Uterus (tissue), 4 donors: ENCODE measurements around the gene SPRYD7. TPM values are rescaled to one million over a fixed set of nuclear protein-coding genes. Genes with fewer than 3 reads are reported as not detected.

Experiments
- DNase-seq, 2 donors: peaks; one replicate each; pipeline ENCODE4 v3.0.0-alpha.2; 2019 to 2020
- H3K27ac ChIP-seq, 2 donors: fragments of 200-600 bp; sonication (generic); 1 replicate in 1 of 2; 2 replicates in 1 of 2; pipeline ENCODE4 v1.5.1; 2016 to 2018
- H3K27me3 ChIP-seq, 2 donors: fragments of 200-600 bp; sonication (generic); one replicate each; pipeline ENCODE4 v1.5.1; 2018 to 2019; ENCODE audit warnings: control low read depth in 1 of 2
- H3K36me3 ChIP-seq, 2 donors: fragments of 200-600 bp; sonication (generic); one replicate each; pipeline ENCODE4 v1.5.1; 2019; ENCODE audit warnings: control low read depth in 1 of 2
- H3K4me1 ChIP-seq, 2 donors: fragments of 200-600 bp; sonication (generic); one replicate each; pipeline ENCODE4 v1.5.1; 2018 to 2019; ENCODE audit warnings: control low read depth in 1 of 2
- H3K4me3 ChIP-seq, 2 donors: fragments of 200-600 bp; sonication (generic); 1 replicate in 1 of 2; 2 replicates in 1 of 2; pipeline ENCODE4 v1.5.1; 2018 to 2019; ENCODE audit warnings: mild to moderate bottlenecking in 1 of 2
- H3K9me3 ChIP-seq, 2 donors: fragments of 200-600 bp; sonication (generic); one replicate each; pipeline ENCODE4 v1.5.1; 2019; ENCODE audit warnings: control low read depth in 1 of 2
- POLR2A ChIP-seq, 2 donors: fragments of 450-650 bp; IDR thresholded peaks; one replicate each; pipeline ENCODE4 v1.6.1; 2016; ENCODE audit warnings: antibody characterized with exemption in 2 of 2, mild to moderate bottlenecking in 1 of 2, moderate library complexity in 1 of 2
- intact Hi-C: fragments of 100-400 bp; cut with DNase I; formaldehyde crosslinking; loops from one replicate; pipeline ENCODE4 v1.15.1; 2023; ENCODE audit warnings: low total_unique reads
- total RNA-seq, 4 donors: library from RNA; depleted of rRNA in 3 of 4; stranded (reverse); fragments of >200 nt in 3 of 4; gene quantifications; one replicate each; pipeline versions ENCODE4 v1.1.0 to v1.2.4, GENCODE V29; 2014 to 2023
- TF ChIP-seq, protein P1 (sequence below), 4 experiments: fragments of 200-600 bp in 2 of 4; fragments of 450-650 bp in 2 of 4; sonication (generic) in 2 of 4; IDR thresholded peaks; one replicate each; pipeline ENCODE4 v1.5.1; 2016 to 2019; ENCODE audit warnings: antibody characterized with exemption in 4 of 4, mild to moderate bottlenecking in 2 of 4, moderate library complexity in 1 of 4
- donor health status: DM: yes; HTN: yes; CAD: no.

The SPRYD7 gene
- total RNA-seq, 4 donors from 2014 or later, result 0.59 to 10.2 (median 4.3) TPM

DNA sequence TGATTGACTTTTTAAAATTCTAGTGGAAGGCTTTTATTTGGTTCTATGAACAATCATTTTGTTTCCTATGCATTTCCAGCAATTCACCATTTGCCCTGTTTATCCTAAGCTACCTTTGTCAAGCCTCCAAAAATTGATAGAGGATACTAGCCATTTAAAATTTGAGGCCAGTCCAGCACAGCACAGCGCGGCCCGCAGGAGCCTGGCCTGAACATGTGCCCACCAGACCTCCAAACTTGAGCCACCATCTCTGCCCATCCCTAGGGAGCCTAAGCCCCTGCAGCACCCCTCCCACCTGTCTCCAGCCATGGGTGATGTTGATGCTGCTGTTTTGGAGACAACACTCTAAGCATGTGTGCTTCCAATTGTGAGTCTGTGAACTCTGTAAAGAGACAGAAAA is 57.5 kb downstream of the SPRYD7 start:
- Histone ChIP-seq H3K9me3 (no peaks in the 10 kb centered on the region), H3K27me3 (no peaks in the 10 kb centered on the region), H3K4me1 (no peaks in the 10 kb centered on the region), H3K4me3 (no peak overlapping the region), H3K36me3 (no peaks in the 10 kb centered on the region), H3K27ac (no peak overlapping the region)
- no peak for DNase-seq
- TF ChIP-seq, protein P1, sequence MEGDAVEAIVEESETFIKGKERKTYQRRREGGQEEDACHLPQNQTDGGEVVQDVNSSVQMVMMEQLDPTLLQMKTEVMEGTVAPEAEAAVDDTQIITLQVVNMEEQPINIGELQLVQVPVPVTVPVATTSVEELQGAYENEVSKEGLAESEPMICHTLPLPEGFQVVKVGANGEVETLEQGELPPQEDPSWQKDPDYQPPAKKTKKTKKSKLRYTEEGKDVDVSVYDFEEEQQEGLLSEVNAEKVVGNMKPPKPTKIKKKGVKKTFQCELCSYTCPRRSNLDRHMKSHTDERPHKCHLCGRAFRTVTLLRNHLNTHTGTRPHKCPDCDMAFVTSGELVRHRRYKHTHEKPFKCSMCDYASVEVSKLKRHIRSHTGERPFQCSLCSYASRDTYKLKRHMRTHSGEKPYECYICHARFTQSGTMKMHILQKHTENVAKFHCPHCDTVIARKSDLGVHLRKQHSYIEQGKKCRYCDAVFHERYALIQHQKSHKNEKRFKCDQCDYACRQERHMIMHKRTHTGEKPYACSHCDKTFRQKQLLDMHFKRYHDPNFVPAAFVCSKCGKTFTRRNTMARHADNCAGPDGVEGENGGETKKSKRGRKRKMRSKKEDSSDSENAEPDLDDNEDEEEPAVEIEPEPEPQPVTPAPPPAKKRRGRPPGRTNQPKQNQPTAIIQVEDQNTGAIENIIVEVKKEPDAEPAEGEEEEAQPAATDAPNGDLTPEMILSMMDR (IDR thresholded peaks at IDR 0.05), result no peak
- TF ChIP-seq POLR2A (IDR thresholded peaks at IDR 0.05), result no peak
- intact Hi-C loops, result no loop called here

DNA sequence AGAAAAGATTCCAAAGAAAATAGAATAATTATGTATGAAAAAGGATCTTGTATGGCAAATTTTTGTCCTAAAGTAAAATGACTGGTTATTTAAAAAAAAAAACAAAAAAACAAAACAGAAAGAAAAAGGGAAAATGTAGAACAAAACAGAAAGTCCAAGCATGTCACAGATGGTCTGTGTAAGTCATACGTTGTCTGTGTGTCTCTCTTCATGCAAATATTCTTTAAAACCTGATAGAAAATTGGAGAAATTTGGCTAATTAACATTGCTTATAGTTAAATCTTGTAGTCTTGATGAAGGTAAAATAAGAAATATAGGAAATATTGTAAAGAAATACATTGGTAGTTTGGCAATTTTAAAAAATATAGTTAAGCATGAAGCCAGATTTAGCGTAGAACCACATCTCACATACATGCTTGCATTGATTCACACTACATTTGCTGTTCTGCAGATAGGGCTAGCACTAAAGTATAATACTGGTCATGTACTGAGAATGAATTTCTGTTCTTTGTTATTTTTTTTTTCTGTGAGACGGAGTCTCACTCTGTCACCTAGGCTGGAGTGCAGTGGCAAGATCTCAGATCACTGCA is 58.4 kb downstream of the SPRYD7 start:
- no peak overlapping the region for H3K27ac ChIP-seq
- DNase-seq, result no peak
- no peaks in the 10 kb centered on the region for H3K4me1 ChIP-seq
- no peak for TF ChIP-seq POLR2A (IDR thresholded peaks at IDR 0.05)
- TF ChIP-seq, protein P1 (IDR thresholded peaks at IDR 0.05), result no peak
- intact Hi-C loops, result no loop called here
- H3K36me3 ChIP-seq, result no peaks in the 10 kb centered on the region
- no peaks in the 10 kb centered on the region for H3K27me3 ChIP-seq
- H3K9me3 ChIP-seq, result no peaks in the 10 kb centered on the region
- no peak overlapping the region for H3K4me3 ChIP-seq

DNA sequence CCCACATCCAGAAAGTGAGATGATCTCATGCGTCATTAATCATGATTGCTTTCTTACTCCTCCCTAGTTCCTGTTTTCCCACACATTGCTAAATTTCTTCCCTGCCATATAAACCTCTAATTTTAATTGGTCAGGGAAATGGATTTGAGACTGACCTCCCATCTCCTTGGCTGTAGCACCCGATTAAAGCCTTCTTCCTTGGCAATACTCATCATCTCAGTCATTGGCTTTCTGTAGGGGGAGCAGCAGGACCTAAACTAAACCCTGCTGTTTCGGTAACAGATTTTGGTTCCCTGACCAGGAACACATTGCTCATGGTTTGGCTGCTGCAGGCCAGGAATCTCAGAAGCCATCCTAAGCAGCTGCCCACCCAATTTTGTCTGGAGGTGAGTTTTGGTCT is 61.7 kb downstream of the SPRYD7 start:
- intact Hi-C loops, result no loop called here
- no peak overlapping the region for H3K4me3 ChIP-seq
- no peaks in the 10 kb centered on the region for H3K4me1 ChIP-seq
- H3K9me3 ChIP-seq, result no peaks in the 10 kb centered on the region
- H3K36me3 ChIP-seq, result no peaks in the 10 kb centered on the region
- no peaks in the 10 kb centered on the region for H3K27me3 ChIP-seq
- DNase-seq, result no peak
- no peak for TF ChIP-seq POLR2A (IDR thresholded peaks at IDR 0.05)
- TF ChIP-seq, protein P1 (IDR thresholded peaks at IDR 0.05), result no peak
- H3K27ac ChIP-seq, result no peak overlapping the region

DNA sequence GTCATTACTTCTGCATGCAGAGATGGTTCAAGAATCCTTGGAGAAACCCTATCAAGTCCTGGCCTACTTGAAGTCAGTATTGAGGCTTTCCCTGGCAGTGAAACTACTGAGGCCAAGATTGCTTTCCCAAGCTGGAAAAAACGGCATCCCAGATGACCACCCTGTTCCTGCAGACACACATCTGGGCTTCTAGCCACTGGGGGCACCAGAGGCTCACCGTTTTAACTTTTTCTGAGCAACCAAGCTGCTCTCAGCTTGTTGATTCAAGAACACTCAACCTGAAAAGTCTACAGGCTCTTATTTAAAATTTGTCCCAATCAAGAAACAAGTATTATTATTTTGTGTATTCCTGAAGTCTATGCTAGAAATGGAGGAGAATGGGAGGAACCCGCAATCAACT is 66.6 kb downstream of the SPRYD7 start:
- Histone ChIP-seq H3K27ac (no peak overlapping the region), H3K4me3 (no peak overlapping the region), H3K9me3 (no peaks in the 10 kb centered on the region), H3K36me3 (no peaks in the 10 kb centered on the region), H3K4me1 (no peaks in the 10 kb centered on the region), H3K27me3 (no peaks in the 10 kb centered on the region)
- intact Hi-C loops, result no loop called here
- TF ChIP-seq POLR2A (IDR thresholded peaks at IDR 0.05), result no peak
- TF ChIP-seq, protein P1 (IDR thresholded peaks at IDR 0.05), result peak in 1 of 4 experiments; percentile 8
- DNase-seq, result no peak

DNA sequence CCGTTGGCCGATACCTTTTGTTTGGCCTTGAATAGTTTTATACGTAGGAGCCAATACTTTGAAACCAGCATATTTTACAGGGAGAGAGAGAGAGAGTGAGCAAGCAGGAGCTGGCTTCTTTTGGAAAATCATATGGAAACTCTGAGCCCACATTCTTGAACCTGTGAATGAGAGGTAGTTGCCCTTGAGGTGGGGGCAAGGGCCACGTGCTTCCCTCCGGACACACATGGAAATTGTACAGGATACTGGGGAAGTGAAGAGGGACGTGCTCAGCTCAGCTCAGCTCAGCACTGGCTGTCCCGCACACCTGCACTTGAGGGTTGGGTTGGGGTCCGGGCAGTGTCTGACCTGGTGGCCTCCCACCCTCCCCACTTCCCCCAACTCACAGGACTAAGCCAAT is 68.3 kb downstream of the SPRYD7 start:
- Histone ChIP-seq H3K27me3 (no peaks in the 10 kb centered on the region), H3K9me3 (no peaks in the 10 kb centered on the region), H3K36me3 (no peaks in the 10 kb centered on the region), H3K4me3 (no peak overlapping the region), H3K27ac (no peak overlapping the region), H3K4me1 (no peaks in the 10 kb centered on the region)
- no peak for DNase-seq
- intact Hi-C loops, result no loop called here
- TF ChIP-seq POLR2A (IDR thresholded peaks at IDR 0.05), result no peak
- TF ChIP-seq, protein P1 (IDR thresholded peaks at IDR 0.05), result no peak
